NCI-H128 (cell line): ENCODE results near the gene SORD.
A peak's percentile ranks its signal among the peaks of the same experiment; 100 is the strongest.

ENCODE experiments used
- DNase-seq: peaks from one replicate; lab custom pipeline; 2025; ENCODE audit not compliant: unreplicated experiment; lab: John Stamatoyannopoulos, UW

The SORD gene

GRCh38 chr15:45114751-45115085 is 91.7 kb downstream of the SORD start:
- no peak for DNase-seq

- DNase-seq: no peak
These were observed 92.4 kb downstream of the SORD start for GRCh38 chr15:45115312-45115820.

DNA sequence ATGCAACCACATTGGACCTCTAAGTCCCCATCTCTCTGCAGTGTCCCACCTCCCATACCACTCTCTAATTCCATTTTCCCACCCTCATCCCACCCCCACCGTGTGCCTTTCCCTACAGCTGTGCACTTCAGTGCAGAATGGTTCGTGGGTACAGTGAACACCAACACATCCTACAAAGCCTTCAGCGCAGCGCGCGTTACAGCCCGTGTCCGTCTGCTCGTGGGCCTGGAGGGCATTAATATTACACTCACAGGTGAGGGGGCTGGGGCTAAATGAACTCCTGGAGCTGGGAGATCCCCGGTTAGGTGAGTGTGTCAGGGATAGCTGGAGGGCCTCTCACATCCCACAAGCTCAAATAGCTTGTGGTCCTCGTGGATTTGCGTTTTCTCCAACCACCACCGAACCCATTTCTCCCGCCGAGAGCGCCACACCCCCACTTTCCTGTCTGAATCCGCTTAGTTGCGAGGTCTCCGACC is 93.0 kb downstream of the SORD start:
- DNase-seq: no peak

GRCh38 chr15:45116482-45117307 is 93.7 kb downstream of the SORD start:
- no peak for DNase-seq

GRCh38 chr15:45117308-45118130 is 94.5 kb downstream of the SORD start:
- no peak for DNase-seq

DNA sequence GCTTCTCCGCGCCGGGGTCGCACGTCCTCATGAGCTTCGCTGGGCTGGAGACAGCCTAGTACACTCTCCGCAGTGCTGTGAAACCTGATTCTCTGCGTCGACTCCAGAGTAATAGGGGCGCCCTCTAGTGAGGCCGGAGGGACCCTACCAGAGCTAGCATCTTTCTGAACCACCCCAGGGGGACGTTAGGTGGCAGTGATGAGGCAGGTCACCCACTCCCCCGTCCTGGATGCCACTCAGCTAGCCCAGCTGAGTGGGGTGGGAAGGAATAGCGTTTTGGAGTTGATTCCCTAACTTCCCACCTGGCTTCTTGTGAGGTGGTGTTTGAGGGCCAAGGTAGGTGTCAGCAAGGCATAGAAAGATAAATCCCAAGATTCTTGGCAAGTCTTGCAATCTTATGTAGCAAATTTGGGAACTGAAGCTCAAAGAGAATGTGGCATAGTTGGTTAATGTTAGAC is 95.2 kb downstream of the SORD start:
- peak; percentile 81 for DNase-seq

- no peak for DNase-seq
These were observed 96.0 kb downstream of the SORD start for GRCh38 chr15:45118996-45119395.

- DNase-seq: no peak
These were observed 97.3 kb downstream of the SORD start for GRCh38 chr15:45120081-45120972.

- DNase-seq: no peak
These were observed 98.0 kb downstream of the SORD start for GRCh38 chr15:45121020-45121419.

DNA sequence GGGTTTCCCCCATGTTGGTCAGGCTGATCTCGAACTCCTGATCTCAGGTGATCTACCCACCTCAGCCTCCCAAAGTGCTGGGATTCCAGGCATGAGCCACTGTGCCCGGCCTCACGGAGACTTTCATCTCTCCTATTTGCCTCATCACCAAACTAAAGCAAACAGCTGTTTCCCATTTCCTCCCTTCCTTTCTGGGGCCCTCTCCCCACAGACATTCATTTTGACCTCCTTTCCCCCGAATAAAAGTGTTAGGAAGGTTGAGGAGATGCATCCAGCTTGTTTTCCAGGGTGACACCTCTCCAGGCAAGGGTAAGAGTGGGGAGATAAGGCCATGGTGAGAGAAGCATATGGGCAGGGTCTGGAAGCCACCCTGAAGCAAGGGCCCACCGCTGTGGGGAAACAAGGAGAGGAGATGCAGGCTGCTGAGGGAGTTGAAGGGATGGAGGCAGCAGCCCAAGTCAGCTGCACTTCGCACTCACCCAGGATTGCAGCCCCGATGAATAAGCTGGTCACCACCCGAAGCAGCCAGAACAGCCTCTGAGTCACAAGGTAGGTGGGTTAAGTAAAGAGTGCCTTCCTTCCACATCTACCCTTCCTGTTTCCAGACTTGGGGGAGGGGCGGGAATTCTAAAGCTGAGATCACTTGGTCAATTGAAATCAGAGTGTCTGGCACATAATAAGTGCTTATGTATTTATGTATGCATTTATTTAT is 98.9 kb downstream of the SORD start:
- no peak for DNase-seq

GRCh38 chr15:45122719-45123118 is 99.7 kb downstream of the SORD start:
- no peak for DNase-seq

- DNase-seq: no peak
These were observed 100.4 kb downstream of the SORD start for GRCh38 chr15:45123397-45123796.

DNA sequence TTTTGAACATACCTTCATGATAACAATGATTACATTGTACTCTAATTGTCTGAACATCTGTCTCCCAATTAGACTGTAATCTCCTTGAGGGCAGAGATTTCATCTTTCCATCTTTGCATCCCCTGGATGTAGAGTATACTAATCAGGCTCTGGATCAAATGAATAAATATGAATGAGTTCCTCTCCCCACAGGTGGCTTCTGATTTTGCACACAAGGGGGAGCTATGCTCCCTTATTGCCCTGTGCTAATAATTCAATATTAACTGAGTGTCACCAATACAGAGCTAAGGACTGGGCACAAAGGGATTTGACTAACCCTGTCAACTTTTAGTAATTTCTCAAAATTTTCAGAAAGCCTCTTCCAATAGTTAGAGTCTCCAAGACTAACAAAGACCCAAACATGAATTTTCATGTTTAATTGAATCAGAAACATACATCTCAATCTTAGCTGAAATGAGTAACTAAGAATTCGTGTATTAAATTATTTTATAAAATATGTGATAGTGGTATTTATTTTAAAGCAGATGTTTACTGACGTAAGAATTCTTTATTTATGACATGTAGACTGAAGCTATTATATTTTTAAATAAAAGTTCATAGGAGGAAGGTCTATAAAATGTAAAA is 103.7 kb downstream of the SORD start:
- DNase-seq: no peak
